HL-60 (cell line): ENCODE data around the gene NXPH1.

Source experiments
- POLR2AphosphoS5 ChIP-seq: IDR thresholded peaks from 2 replicates; pipeline ENCODE4 v1.6.1; 2012; ENCODE audit warnings: low read depth
- TF ChIP-seq, protein P1 (sequence below): IDR thresholded peaks from one replicate; pipeline ENCODE4 v1.5.1; 2011; ENCODE audit warnings: low read length, control low read depth, inconsistent platforms; ENCODE audit not compliant: insufficient read depth
- TF ChIP-seq, protein P2 (sequence below): IDR thresholded peaks from 2 replicates; pipeline ENCODE4 v1.6.1; 2012; ENCODE audit warnings: low read depth; ENCODE audit not compliant: insufficient replicate concordance

DNA sequence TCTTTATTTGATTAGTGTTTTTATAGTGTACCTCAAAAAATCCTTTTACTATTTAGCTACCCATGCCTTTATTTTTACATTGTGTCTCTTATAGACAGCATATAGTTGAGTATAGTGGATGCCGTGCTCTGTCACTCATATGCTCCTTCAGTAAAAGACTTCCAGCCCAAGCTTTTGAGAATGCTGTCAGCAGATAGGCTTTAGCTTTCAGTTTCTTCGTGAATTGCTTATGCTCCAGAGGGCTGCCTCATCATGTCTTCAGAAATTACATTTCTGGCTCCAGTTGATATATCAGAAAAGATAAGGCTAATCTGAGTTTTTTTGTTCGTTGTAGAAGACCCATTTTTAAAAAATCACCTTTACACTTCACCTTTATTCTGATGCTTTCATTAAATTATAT is 332.0 kb downstream of the NXPH1 start:
- TF ChIP-seq, protein P1, sequence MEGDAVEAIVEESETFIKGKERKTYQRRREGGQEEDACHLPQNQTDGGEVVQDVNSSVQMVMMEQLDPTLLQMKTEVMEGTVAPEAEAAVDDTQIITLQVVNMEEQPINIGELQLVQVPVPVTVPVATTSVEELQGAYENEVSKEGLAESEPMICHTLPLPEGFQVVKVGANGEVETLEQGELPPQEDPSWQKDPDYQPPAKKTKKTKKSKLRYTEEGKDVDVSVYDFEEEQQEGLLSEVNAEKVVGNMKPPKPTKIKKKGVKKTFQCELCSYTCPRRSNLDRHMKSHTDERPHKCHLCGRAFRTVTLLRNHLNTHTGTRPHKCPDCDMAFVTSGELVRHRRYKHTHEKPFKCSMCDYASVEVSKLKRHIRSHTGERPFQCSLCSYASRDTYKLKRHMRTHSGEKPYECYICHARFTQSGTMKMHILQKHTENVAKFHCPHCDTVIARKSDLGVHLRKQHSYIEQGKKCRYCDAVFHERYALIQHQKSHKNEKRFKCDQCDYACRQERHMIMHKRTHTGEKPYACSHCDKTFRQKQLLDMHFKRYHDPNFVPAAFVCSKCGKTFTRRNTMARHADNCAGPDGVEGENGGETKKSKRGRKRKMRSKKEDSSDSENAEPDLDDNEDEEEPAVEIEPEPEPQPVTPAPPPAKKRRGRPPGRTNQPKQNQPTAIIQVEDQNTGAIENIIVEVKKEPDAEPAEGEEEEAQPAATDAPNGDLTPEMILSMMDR, result no peak
- TF ChIP-seq, protein P2, sequence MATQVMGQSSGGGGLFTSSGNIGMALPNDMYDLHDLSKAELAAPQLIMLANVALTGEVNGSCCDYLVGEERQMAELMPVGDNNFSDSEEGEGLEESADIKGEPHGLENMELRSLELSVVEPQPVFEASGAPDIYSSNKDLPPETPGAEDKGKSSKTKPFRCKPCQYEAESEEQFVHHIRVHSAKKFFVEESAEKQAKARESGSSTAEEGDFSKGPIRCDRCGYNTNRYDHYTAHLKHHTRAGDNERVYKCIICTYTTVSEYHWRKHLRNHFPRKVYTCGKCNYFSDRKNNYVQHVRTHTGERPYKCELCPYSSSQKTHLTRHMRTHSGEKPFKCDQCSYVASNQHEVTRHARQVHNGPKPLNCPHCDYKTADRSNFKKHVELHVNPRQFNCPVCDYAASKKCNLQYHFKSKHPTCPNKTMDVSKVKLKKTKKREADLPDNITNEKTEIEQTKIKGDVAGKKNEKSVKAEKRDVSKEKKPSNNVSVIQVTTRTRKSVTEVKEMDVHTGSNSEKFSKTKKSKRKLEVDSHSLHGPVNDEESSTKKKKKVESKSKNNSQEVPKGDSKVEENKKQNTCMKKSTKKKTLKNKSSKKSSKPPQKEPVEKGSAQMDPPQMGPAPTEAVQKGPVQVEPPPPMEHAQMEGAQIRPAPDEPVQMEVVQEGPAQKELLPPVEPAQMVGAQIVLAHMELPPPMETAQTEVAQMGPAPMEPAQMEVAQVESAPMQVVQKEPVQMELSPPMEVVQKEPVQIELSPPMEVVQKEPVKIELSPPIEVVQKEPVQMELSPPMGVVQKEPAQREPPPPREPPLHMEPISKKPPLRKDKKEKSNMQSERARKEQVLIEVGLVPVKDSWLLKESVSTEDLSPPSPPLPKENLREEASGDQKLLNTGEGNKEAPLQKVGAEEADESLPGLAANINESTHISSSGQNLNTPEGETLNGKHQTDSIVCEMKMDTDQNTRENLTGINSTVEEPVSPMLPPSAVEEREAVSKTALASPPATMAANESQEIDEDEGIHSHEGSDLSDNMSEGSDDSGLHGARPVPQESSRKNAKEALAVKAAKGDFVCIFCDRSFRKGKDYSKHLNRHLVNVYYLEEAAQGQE, result no peak
- no peak for TF ChIP-seq POLR2AphosphoS5
